Parathyroid adenoma (tissue), 2 donors: ENCODE results near the gene AGAP1.

Experiments
- H2AFZ ChIP-seq: fragments of 300-600 bp; sonication (generic); one replicate; pipeline ENCODE4 v1.7.0; 2017; ENCODE audit warnings: antibody characterized with exemption, mild to moderate bottlenecking
- H3K27ac ChIP-seq: fragments of 300-600 bp; sonication (generic); one replicate; pipeline ENCODE4 v1.7.0; 2017
- H3K27me3 ChIP-seq: fragments of 300-600 bp; sonication (generic); one replicate; pipeline ENCODE4 v1.7.0; 2017; ENCODE audit warnings: low read length; ENCODE audit not compliant: control insufficient read depth, insufficient read depth
- H3K36me3 ChIP-seq: fragments of 300-600 bp; sonication (generic); one replicate; pipeline ENCODE4 v1.7.0; 2017; ENCODE audit warnings: low read length; ENCODE audit not compliant: control insufficient read depth, insufficient read depth
- H3K4me1 ChIP-seq: fragments of 300-600 bp; sonication (generic); one replicate; pipeline ENCODE4 v1.7.0; 2017; ENCODE audit warnings: control low read depth
- H3K4me2 ChIP-seq: fragments of 300-600 bp; sonication (generic); one replicate; pipeline ENCODE4 v1.7.0; 2017; ENCODE audit warnings: low read length
- H3K4me3 ChIP-seq: fragments of 300-600 bp; sonication (generic); one replicate; pipeline ENCODE4 v1.7.0; 2017; ENCODE audit warnings: low read depth, low read length
- H3K79me2 ChIP-seq: fragments of 300-600 bp; sonication (generic); one replicate; pipeline ENCODE4 v1.7.0; 2017; ENCODE audit warnings: control low read depth
- H3K9ac ChIP-seq: fragments of 300-600 bp; sonication (generic); one replicate; pipeline ENCODE4 v1.7.0; 2017; ENCODE audit warnings: mild to moderate bottlenecking
- H3K9me3 ChIP-seq: fragments of 300-600 bp; sonication (generic); one replicate; pipeline ENCODE4 v1.7.0; 2017; ENCODE audit warnings: low read length; ENCODE audit not compliant: control insufficient read depth
- CTCF ChIP-seq: fragments of 300-600 bp; sonication (generic); IDR thresholded peaks from one replicate; pipeline ENCODE4 v1.7.0; 2017; ENCODE audit warnings: antibody characterized with exemption, mild to moderate bottlenecking
- donor health status: primary hyperparathyroidism.

AGAP1 gene

GRCh38 chr2:235541838-235542549, 48.2 kb downstream of the AGAP1 start:
- Histone ChIP-seq H3K79me2 (peaks cover 18% of the 10 kb centered on the region), H2AFZ (no peak overlapping the region), H3K36me3 (no peaks in the 10 kb centered on the region), H3K27me3 (no peaks in the 10 kb centered on the region), H3K9ac (no peak overlapping the region), H3K9me3 (no peaks in the 10 kb centered on the region), H3K4me2 (no peak overlapping the region), H3K27ac (no peak overlapping the region), H3K4me1 (peaks cover 14% of the 10 kb centered on the region), H3K4me3 (no peak overlapping the region)
- no peak for TF ChIP-seq CTCF

- H3K9ac ChIP-seq: no peak overlapping the region
- no peak overlapping the region for H3K27ac ChIP-seq
- no peak overlapping the region for H3K4me2 ChIP-seq
- peaks cover 14% of the 10 kb centered on the region for H3K4me1 ChIP-seq
- H2AFZ ChIP-seq: no peak overlapping the region
- no peak for TF ChIP-seq CTCF
- H3K27me3 ChIP-seq: no peaks in the 10 kb centered on the region
- peaks cover 16% of the 10 kb centered on the region for H3K79me2 ChIP-seq
- no peak overlapping the region for H3K4me3 ChIP-seq
- H3K9me3 ChIP-seq: no peaks in the 10 kb centered on the region
- no peaks in the 10 kb centered on the region for H3K36me3 ChIP-seq
These were observed 48.9 kb downstream of the AGAP1 start for GRCh38 chr2:235542733-235543127.

- no peak overlapping the region for H3K9ac ChIP-seq
- H3K27ac ChIP-seq: no peak overlapping the region
- H3K4me1 ChIP-seq: peaks cover 14% of the 10 kb centered on the region
- H3K27me3 ChIP-seq: no peaks in the 10 kb centered on the region
- H3K79me2 ChIP-seq: peaks cover 19% of the 10 kb centered on the region
- no peak overlapping the region for H3K4me3 ChIP-seq
- H3K36me3 ChIP-seq: no peaks in the 10 kb centered on the region
- H3K9me3 ChIP-seq: no peaks in the 10 kb centered on the region
- no peak overlapping the region for H3K4me2 ChIP-seq
- no peak overlapping the region for H2AFZ ChIP-seq
- TF ChIP-seq CTCF: no peak
These were observed 49.4 kb downstream of the AGAP1 start for GRCh38 chr2:235543128-235543750.

- Histone ChIP-seq H3K4me3 (no peak overlapping the region), H3K36me3 (no peaks in the 10 kb centered on the region), H3K9ac (no peak overlapping the region), H2AFZ (no peak overlapping the region), H3K27me3 (no peaks in the 10 kb centered on the region), H3K4me1 (peaks cover 10% of the 10 kb centered on the region), H3K4me2 (no peak overlapping the region), H3K27ac (no peak overlapping the region), H3K79me2 (peaks cover 25% of the 10 kb centered on the region), H3K9me3 (no peaks in the 10 kb centered on the region)
- TF ChIP-seq CTCF: no peak
These were observed 50.2 kb downstream of the AGAP1 start for GRCh38 chr2:235543851-235544688.
